Measurements from ENCODE around the gene TMEM260. TPM values are rescaled to one million over a fixed set of nuclear protein-coding genes. Genes with fewer than 3 reads are reported as not detected.
"Not testable (repeated sequence)": the region's sequence is repeated elsewhere in the genome, so short reads cannot be mapped to it uniquely, and the experiment has no call there.

TMEM260 gene
- total RNA-seq, 4 donors from 2014 or later = 8.7 to 17.2 (median 10.9) TPM

DNA sequence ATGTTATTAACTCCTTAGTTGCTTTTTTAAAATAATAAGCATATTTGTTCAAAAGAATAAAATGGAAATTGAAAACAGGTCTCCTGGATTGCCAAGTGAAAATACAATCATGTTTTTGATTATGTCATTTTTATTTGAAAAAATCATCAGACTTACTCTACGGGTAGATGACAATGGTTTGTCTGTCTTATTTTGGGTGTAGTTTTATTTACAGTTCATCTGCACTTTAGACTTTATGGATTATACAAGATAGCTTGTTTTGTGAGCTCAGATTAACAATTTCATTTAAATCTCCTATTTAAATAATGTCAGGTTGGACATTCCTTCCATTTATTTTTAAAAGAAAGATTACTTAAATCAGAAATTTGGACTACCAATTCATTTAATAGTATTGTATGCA, 14.8 kb downstream of the TMEM260 start:
- 86 to 97% methylated on average over 1 of the region's 1 CpG for WGBS, 2 donors
- TF ChIP-seq, protein P1, sequence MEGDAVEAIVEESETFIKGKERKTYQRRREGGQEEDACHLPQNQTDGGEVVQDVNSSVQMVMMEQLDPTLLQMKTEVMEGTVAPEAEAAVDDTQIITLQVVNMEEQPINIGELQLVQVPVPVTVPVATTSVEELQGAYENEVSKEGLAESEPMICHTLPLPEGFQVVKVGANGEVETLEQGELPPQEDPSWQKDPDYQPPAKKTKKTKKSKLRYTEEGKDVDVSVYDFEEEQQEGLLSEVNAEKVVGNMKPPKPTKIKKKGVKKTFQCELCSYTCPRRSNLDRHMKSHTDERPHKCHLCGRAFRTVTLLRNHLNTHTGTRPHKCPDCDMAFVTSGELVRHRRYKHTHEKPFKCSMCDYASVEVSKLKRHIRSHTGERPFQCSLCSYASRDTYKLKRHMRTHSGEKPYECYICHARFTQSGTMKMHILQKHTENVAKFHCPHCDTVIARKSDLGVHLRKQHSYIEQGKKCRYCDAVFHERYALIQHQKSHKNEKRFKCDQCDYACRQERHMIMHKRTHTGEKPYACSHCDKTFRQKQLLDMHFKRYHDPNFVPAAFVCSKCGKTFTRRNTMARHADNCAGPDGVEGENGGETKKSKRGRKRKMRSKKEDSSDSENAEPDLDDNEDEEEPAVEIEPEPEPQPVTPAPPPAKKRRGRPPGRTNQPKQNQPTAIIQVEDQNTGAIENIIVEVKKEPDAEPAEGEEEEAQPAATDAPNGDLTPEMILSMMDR (IDR thresholded peaks at IDR 0.05) = no peak
- TF ChIP-seq POLR2A (IDR thresholded peaks at IDR 0.05) = no peak

DNA sequence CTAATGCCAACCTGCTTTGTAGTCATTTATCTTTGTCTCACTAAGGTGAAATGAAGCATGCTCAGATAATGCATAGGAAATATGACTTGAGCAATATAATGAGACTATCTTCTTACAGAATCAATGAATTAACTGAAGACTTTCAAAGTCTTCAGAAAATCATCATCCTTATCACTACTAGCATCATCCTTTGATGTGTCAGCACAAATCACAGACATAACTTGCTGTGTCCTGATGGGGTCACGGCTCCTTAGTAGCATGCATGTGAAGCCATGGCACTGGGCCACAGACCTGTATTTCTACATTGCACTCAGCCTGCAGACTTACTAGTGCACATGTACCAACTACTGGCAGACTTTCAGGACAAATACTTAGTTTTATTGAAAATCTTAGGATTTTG, 18.9 kb downstream of the TMEM260 start:
- no peaks in the 10 kb centered on the region for H3K27me3 ChIP-seq
- H3K27ac ChIP-seq = no peak overlapping the region
- H3K36me3 ChIP-seq = peaks cover 0 to 18% (median 0%) of the 10 kb centered on the region in 3 donors
- H3K4me3 ChIP-seq = no peak overlapping the region
- TF ChIP-seq, protein P1 (IDR thresholded peaks at IDR 0.05) = no peak
- TF ChIP-seq POLR2A (IDR thresholded peaks at IDR 0.05) = no peak
- intact Hi-C loops (cut with DNase I) = no loop called here
- no peaks in the 10 kb centered on the region for H3K4me1 ChIP-seq
- no peaks in the 10 kb centered on the region for H3K9me3 ChIP-seq
- DNase-seq = no peak
- WGBS, 2 donors = 100% methylated on average over 1 of the region's 1 CpG

More for the DNA sequence above, 14.8 kb downstream of the TMEM260 start:
- Histone ChIP-seq H3K36me3 (peaks cover 0 to 38% (median 0%) of the 10 kb centered on the region in 3 donors), H3K4me3 (no peak overlapping the region), H3K9me3 (no peaks in the 10 kb centered on the region), H3K27me3 (no peaks in the 10 kb centered on the region), H3K4me1 (no peaks in the 10 kb centered on the region), H3K27ac (no peak overlapping the region)
- no peak for DNase-seq
- intact Hi-C loops (cut with DNase I) = no loop called here

DNA sequence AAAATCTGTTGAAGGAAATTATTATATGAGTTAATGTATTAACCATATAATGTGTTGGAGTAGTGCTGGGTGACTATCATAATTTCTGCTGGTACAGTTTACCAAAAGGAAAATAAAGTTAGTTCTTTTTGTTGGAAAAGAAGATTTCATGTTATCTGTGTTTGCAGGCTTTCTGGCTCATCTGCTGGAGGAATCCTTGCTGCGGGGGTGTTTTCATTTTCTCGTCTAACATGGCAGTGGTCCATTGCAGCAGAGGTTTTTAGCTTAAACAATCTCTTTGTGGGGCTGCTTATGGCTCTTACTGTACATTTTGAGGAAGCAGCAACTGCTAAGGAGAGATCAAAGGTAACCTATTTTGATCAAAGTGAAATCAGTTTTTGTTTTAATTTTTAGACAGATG, 24.1 kb downstream of the TMEM260 start:
- intact Hi-C loops (cut with DNase I) = no loop called here
- Histone ChIP-seq H3K4me1 (no peaks in the 10 kb centered on the region), H3K27me3 (no peaks in the 10 kb centered on the region), H3K36me3 (peaks cover 0 to 32% (median 0%) of the 10 kb centered on the region in 3 donors), H3K9me3 (no peaks in the 10 kb centered on the region), H3K27ac (no peak overlapping the region), H3K4me3 (no peak overlapping the region)
- no peak for DNase-seq
- 80 to 84% methylated on average over 2 of the region's 2 CpGs for WGBS, 2 donors
- TF ChIP-seq POLR2A (IDR thresholded peaks at IDR 0.05) = no peak
- TF ChIP-seq, protein P1 (IDR thresholded peaks at IDR 0.05) = no peak

DNA sequence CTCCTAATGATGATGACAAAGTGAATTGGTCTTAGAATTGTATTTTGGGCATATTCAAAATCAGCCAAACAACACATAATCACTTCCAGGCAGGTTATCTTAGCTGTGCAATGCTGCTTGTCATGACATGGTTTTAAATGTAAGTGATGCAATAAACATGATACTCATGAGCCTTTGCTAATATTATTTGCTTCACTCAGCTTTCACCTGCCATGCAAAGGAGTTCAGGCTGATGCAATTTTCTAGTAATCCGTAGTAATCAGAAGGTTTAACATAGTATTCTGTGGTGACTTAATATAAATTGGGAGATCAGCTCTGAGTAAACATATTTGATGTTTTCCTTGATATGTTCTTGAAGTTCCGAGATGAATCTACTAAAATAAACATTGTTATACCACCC, 29.1 kb downstream of the TMEM260 start:
- H3K36me3 ChIP-seq = peaks cover 0 to 76% (median 0%) of the 10 kb centered on the region in 3 donors
- 50 to 55% methylated on average over 2 of the region's 2 CpGs for WGBS, 2 donors
- no peaks in the 10 kb centered on the region for H3K27me3 ChIP-seq
- no peak overlapping the region for H3K27ac ChIP-seq
- TF ChIP-seq, protein P1 (IDR thresholded peaks at IDR 0.05) = no peak
- TF ChIP-seq POLR2A (IDR thresholded peaks at IDR 0.05) = no peak
- H3K9me3 ChIP-seq = no peaks in the 10 kb centered on the region
- intact Hi-C loops (cut with DNase I) = no loop called here
- no peak for DNase-seq
- H3K4me3 ChIP-seq = no peak overlapping the region
- H3K4me1 ChIP-seq = no peaks in the 10 kb centered on the region

DNA sequence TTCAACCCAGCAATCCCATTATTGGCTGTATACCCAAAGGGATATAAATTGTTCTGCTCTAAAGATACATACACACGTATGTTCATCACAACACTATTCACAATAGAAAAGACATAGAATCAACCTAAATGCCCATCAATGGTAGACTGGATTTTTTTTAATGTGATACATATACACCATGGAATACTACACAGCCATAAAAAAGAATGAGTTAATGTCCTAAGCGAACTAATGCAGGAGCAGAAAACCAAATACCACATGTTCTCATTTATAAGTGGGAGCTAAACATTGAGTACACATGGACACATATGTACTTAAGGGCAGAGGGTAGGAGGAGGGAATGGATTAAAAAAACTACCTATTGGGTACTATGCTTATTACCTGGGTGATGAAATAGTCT, 32.1 kb downstream of the TMEM260 start:
- DNase-seq; intact Hi-C loops (cut with DNase I); H3K9me3 ChIP-seq; H3K27ac ChIP-seq; H3K4me1 ChIP-seq; H3K27me3 ChIP-seq; H3K4me3 ChIP-seq: not testable (repeated sequence)
- peaks cover 0 to 86% (median 0%) of the 10 kb centered on the region in 3 donors for H3K36me3 ChIP-seq
- WGBS, 2 donors = 90 to 97% methylated on average over 2 of the region's 2 CpGs

DNA sequence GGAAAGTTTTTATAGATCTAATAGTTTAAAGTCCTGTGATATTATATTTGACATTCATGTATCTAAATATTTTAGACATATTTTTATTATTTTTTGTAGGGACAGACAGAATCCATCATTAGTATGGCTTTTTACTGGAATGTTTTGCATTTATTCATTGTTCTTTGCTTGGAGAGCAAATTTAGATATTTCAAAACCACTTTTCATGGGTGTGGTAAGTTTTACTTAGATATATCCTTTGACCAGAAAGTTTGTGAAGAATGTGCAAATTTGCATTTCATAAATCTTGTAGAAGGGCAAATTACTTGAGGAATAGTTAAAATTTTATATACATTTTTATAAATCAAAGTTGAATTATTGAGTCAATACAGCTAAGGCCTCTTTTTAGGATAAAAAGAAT, 37.5 kb downstream of the TMEM260 start:
- H3K4me3 ChIP-seq = no peak overlapping the region
- intact Hi-C loops (cut with DNase I) = no loop called here
- peaks cover 8 to 90% (median 9%) of the 10 kb centered on the region in 3 donors for H3K36me3 ChIP-seq
- no peak for DNase-seq
- no peak for TF ChIP-seq POLR2A (IDR thresholded peaks at IDR 0.05)
- TF ChIP-seq, protein P1 (IDR thresholded peaks at IDR 0.05) = no peak
- H3K4me1 ChIP-seq = no peaks in the 10 kb centered on the region
- H3K27ac ChIP-seq = no peak overlapping the region
- no peaks in the 10 kb centered on the region for H3K27me3 ChIP-seq
- no peaks in the 10 kb centered on the region for H3K9me3 ChIP-seq

All from esophagus squamous epithelium (tissue), 5 donors.